K562 (cell line): ENCODE results near the gene LRMDA. TPM values are rescaled to one million over a fixed set of nuclear protein-coding genes. Genes with fewer than 3 reads are reported as not detected.

Experiments used
- ATAC-seq: fragments of 200-7000 bp; cut with Tn5 transposase; 3 replicates; pipeline ENCODE4 v1.9.1; 2020; ENCODE audit warnings: moderate library complexity
- BruUV-seq: library from RNA; stranded (reverse); fragments of 400-500 nt; replicated peaks from 2 replicates; lab custom pipeline; 2021; lab: Mats Ljungman, UMichigan
- CTCF ChIA-PET: fragments of 300-600 bp; formaldehyde crosslinking; extraction: SDS; loops from one replicate; lab custom pipeline; 2021; ENCODE audit warnings: low intra/inter-chr PET ratio; lab: Yijun Ruan, JAX
- POLR2A ChIA-PET: fragments of 300-600, 350-650 bp; sonication (Branson Sonifier 250); formaldehyde crosslinking; extraction: SDS; loops from one replicate; lab custom pipeline; 2021; ENCODE audit warnings: antibody characterized with exemption, inconsistent platforms; lab: Yijun Ruan, JAX
- DNase-seq, 4 experiments: peaks; one replicate each; pipeline versions ENCODE4 v3.0.0 to v3.0.0-alpha.2; 2011 to 2018; ENCODE audit warnings: low spot score in 3 of 4, mixed read lengths in 3 of 4; ENCODE audit errors: extremely low read depth in 1 of 4
- FAIRE-seq: peaks from 2 replicates; lab custom pipeline; 2011; peaks lifted over from hg19 to GRCh38; lab: Jason Lieb, UNC
- H2AFZ ChIP-seq: 2 replicates; pipeline ENCODE4 v1.6.0; 2011; ENCODE audit warnings: low read depth, low read length, control low read depth, inconsistent platforms
- H3K27ac ChIP-seq: fragments of 200-600 bp; 3 replicates; pipeline ENCODE4 v1.8.0; 2011; ENCODE audit warnings: low read depth, mild to moderate bottlenecking, control low read depth, inconsistent platforms, low read length, moderate library complexity, mixed read lengths; ENCODE audit errors: extremely low read depth
- H3K27me3 ChIP-seq, 2 experiments: fragments of 300-600 bp in 1 of 2; 2 replicates in 1 of 2; 3 replicates in 1 of 2; pipeline versions ENCODE4 v1.6.0 to v1.8.0; 2011; ENCODE audit warnings: inconsistent platforms in 2 of 2, low read length in 2 of 2, mild to moderate bottlenecking in 1 of 2, mixed read lengths in 1 of 2, moderate library complexity in 1 of 2; ENCODE audit not compliant: control insufficient read depth in 2 of 2, insufficient read depth in 2 of 2
- H3K36me3 ChIP-seq: fragments of 300-600 bp; 3 replicates; pipeline ENCODE4 v1.8.0; 2011; ENCODE audit warnings: mild to moderate bottlenecking, low read length, inconsistent platforms; ENCODE audit not compliant: control insufficient read depth, insufficient read depth
- H3K4me1 ChIP-seq, 2 experiments: fragments of 200-600 bp in 1 of 2; replicated peaks in 1 of 2; 2 replicates in 1 of 2; 3 replicates in 1 of 2; pipeline versions ENCODE4 v1.5.1 to v1.8.0; 2011; ENCODE audit warnings: inconsistent platforms in 2 of 2, low read length in 2 of 2, mild to moderate bottlenecking in 1 of 2, mixed read lengths in 1 of 2, moderate library complexity in 1 of 2; ENCODE audit not compliant: control insufficient read depth in 2 of 2, insufficient read depth in 2 of 2
- H3K4me2 ChIP-seq: 2 replicates; pipeline ENCODE4 v1.6.1; 2011; ENCODE audit warnings: low read length, control low read depth, inconsistent platforms, mixed read lengths; ENCODE audit not compliant: insufficient read depth
- H3K4me3 ChIP-seq: fragments of 200-600 bp; sonication (generic), shearing (Covaris generic); 2 replicates; pipeline ENCODE4 v1.5.1; 2016; ENCODE audit warnings: control low read depth, inconsistent platforms
- H3K79me2 ChIP-seq: fragments of 200-600 bp; 3 replicates; pipeline ENCODE4 v1.8.0; 2011; ENCODE audit warnings: low read length, inconsistent platforms; ENCODE audit not compliant: control insufficient read depth, insufficient read depth
- H3K9ac ChIP-seq, 2 experiments: 2 replicates each; pipeline versions ENCODE4 v1.6.0 to v1.6.1; 2011; ENCODE audit warnings: low read depth in 2 of 2, low read length in 2 of 2, control low read depth in 1 of 2, inconsistent platforms in 1 of 2, mild to moderate bottlenecking in 1 of 2, mixed read lengths in 1 of 2; ENCODE audit not compliant: insufficient read depth in 1 of 2
- H3K9me1 ChIP-seq: one replicate; pipeline ENCODE4 v1.6.0; 2011; ENCODE audit warnings: inconsistent platforms, mild to moderate bottlenecking, low read length, moderate library complexity; ENCODE audit not compliant: control insufficient read depth, insufficient read depth
- H3K9me3 ChIP-seq: replicated peaks from 2 replicates; pipeline ENCODE4 v1.5.1; 2011; ENCODE audit warnings: low read depth, low read length, inconsistent platforms; ENCODE audit not compliant: control insufficient read depth, insufficient read depth
- H4K20me1 ChIP-seq: replicated peaks from 2 replicates; pipeline ENCODE4 v1.6.1; 2011; ENCODE audit warnings: low read length, inconsistent platforms, mixed read lengths; ENCODE audit not compliant: control insufficient read depth, insufficient read depth
- HBP1 ChIP-seq: fragments of 450-650 bp; formaldehyde crosslinking; IDR thresholded peaks from 2 replicates; pipeline ENCODE4 v1.4.0; 2022; ENCODE audit warnings: missing genetic modification characterization
- ZBTB12 ChIP-seq: fragments of 250-450 bp; sonication (Bioruptor Pico); IDR thresholded peaks from 2 replicates; pipeline ENCODE4 v1.4.0; 2020
- ZNF224 ChIP-seq: sonication (generic); formaldehyde crosslinking; IDR thresholded peaks from 2 replicates; pipeline ENCODE4 v1.8.0; 2022; ENCODE audit warnings: mild to moderate bottlenecking, missing genetic modification reagents
- WGBS: fragments of 100-300 bp; shearing (Covaris generic); methylation state at CpG from one replicate; pipeline ENCODE4 v1.1.6; 2016; ENCODE audit warnings: low coverage, mixed read lengths; ENCODE audit not compliant: insufficient coverage; ENCODE audit errors: missing lambda C conversion rate; 5-methylcytosine and 5-hydroxymethylcytosine counted together
- in situ Hi-C: fragments of 300-500 bp; cut with MboI; formaldehyde crosslinking; loops from 4 replicates; pipeline ENCODE4 v1.15.0; 2018; ENCODE audit warnings: inconsistent platforms, mixed read lengths
- intact Hi-C: fragments of 100-400 bp; cut with micrococcal nuclease; formaldehyde crosslinking; loops from 2 replicates; pipeline ENCODE4 v1.14.2; 2022
- polyA plus RNA-seq, 8 experiments: library from polyadenylated mRNA; depleted of rRNA in 4 of 8; stranded (reverse) in 5 of 8; unstranded in 3 of 8; fragments of >200 nt; fragmentation: Nextera tagmentation in 2 of 8; fragmentation: Illumina TruSeq in 1 of 8; extraction: Ambion mirVana in 2 of 8; extraction: Trizol in 1 of 8; gene quantifications; 2 replicates each; pipeline versions ENCODE4 v1.2.1 to v1.2.3, GENCODE V29; 2011 to 2014; ENCODE audit warnings: inconsistent platforms in 1 of 8, missing spikeins in 1 of 8
- total RNA-seq, 7 experiments: library from RNA; depleted of rRNA in 6 of 7; stranded (reverse); fragments of >200 nt in 6 of 7; fragmentation: Illumina TruSeq in 2 of 7; extraction: Trizol in 2 of 7; gene quantifications; 2 replicates each; pipeline versions ENCODE4 v1.2.1 to v1.2.3, GENCODE V29; 2011 to 2021; ENCODE audit warnings: low replicate concordance in 1 of 7

The LRMDA gene
- total and polyA plus RNA-seq, 9 of the 15 experiments (the other 6 are each of a cell fraction or from before 2014, with no cell fraction given): 0.25 TPM; not detected in 8

- H2AFZ ChIP-seq: no peak overlapping the region
- no peak overlapping the region for H3K27ac ChIP-seq
- in situ Hi-C loops: no loop called here
- H3K4me2 ChIP-seq: no peak overlapping the region
- intact Hi-C loops: no loop called here
- TF ChIP-seq HBP1 (CRISPR knock-in tag): no peak
- TF ChIP-seq ZBTB12 (CRISPR knock-in tag): no peak
- no peak for TF ChIP-seq ZNF224 (CRISPR knock-in tag)
- no peak overlapping the region for H3K9ac ChIP-seq
- POLR2A ChIA-PET: interaction anchor here (0.7 kb wide), 1 partner anchor 632 kb away, joined by 4 read pairs; no protein-coding TSS in a partner anchor
- 0% methylated on average over 4 of the region's 4 CpGs for WGBS
- no peaks in the 10 kb centered on the region for H3K27me3 ChIP-seq
- CTCF ChIA-PET: no interaction called here
- H3K79me2 ChIP-seq: no peaks in the 10 kb centered on the region
- ATAC-seq (no peak), DNase-seq (no peak), FAIRE-seq (no peak)
- no peaks in the 10 kb centered on the region for H3K9me1 ChIP-seq
- no peaks in the 10 kb centered on the region for H3K36me3 ChIP-seq
- H3K4me1 ChIP-seq: no peaks in the 10 kb centered on the region
- H4K20me1 ChIP-seq: no peaks in the 10 kb centered on the region
- no peak overlapping the region for H3K4me3 ChIP-seq
- H3K9me3 ChIP-seq: no peaks in the 10 kb centered on the region
- BruUV-seq: no TSS peak
These were observed 919.2 kb downstream of the LRMDA start for GRCh38 chr10:76350583-76350982.
